EH (cell line): ENCODE measurements around the gene FAM219B.
"Not testable (repeated sequence)": the region's sequence is repeated elsewhere in the genome, so short reads cannot be mapped to it uniquely, and the experiment has no call there.

Experiments
- DNase-seq: peaks from one replicate; pipeline ENCODE4 v3.0.0-alpha.2; 2015; ENCODE audit warnings: low read depth

FAM219B gene

DNA sequence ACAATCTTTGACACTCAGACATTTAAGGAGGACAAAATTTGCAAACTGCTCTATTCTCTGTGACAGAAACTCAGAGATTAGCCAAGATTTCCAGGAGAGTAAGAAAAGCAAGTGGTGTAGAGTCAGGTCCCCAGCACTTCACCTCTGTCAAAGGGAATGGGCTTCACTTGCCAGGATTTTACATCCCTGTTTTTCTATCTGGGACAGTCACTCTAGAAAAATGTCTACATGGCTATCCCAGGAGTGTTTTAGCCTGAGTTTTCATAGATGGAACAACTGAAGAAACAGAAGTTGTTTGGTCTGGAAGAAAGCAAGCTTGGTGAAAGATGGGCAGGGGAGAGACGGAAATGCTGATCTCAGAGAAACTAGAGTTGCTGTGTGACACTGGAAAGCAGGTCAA, 3.0 kb downstream of the FAM219B start:
- DNase-seq = peak; percentile 59

GRCh38 chr15:74902295-74903075, 4.2 kb downstream of the FAM219B start:
- no peak for DNase-seq

GRCh38 chr15:74901612-74902063, 5.0 kb downstream of the FAM219B start:
- peak; percentile 67 for DNase-seq

DNA sequence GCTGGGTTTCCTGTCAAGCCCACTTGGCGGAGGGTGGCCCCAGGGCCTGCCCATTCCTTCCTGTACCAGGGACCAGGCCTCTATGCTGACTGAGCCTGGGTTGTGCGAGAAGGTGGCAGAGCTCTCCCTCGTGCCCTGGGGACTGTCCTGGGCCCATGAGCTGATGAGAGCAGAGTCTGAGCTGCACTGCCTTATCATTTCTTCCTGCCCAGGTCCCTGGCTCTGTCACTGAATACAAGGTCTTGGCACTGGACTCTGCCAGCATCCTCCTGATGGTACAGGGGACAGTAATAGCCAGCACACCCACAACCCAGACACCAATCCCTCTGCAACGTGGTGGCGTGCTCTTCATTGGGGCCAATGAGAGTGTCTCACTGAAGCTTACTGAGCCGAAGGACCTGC, 9.3 kb downstream of the FAM219B start:
- DNase-seq = no peak

- DNase-seq = no peak
These were observed 10.3 kb downstream of the FAM219B start for GRCh38 chr15:74896316-74896715.

GRCh38 chr15:74895830-74896229, 10.8 kb downstream of the FAM219B start:
- no peak for DNase-seq

GRCh38 chr15:74894383-74894782, 12.3 kb downstream of the FAM219B start:
- not testable (repeated sequence) for DNase-seq

- no peak for DNase-seq
These were observed 13.0 kb downstream of the FAM219B start for GRCh38 chr15:74893627-74894026.

DNA sequence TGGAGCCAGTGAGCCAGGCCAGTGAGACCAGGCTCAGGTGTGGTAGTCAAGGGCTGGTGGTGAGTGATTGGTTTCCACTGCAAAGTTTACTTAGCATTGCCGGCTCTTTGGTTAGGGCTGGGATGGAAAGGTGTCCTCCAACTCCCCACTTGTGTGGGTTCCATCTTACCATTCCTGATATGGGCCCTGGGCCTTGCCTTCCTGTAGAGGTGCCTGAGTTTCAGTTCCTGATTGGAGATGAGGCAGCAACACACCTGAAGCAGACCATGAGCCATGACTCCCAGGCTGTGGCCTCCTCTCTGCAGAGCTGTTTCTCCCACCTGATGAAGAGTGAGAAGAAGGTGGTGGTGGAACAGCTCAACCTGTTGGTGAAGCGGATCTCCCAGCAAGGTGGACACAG, 13.7 kb downstream of the FAM219B start:
- DNase-seq = no peak

GRCh38 chr15:74892313-74892712, 14.3 kb downstream of the FAM219B start:
- no peak for DNase-seq

DNA sequence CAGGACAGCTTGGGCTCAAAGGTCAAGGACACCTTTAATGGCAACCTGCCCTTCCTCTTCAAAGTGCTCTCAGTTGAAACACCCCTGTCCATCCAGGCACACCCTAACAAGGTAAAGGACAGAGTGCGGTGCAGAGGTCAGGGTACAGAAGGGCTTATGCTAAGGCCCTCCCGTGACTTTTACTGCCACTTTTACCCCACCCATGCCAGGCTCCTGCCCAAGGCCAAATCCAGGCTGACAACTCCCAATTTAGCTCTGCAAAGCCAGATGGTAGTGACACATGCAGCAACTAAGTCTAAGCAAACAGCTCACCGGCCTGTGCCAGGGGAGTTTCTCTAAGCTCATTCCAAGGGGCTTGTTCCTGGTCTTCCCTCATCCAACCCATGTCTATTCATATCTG, 15.2 kb downstream of the FAM219B start:
- DNase-seq = no peak

- no peak for DNase-seq
These were observed 16.0 kb downstream of the FAM219B start for GRCh38 chr15:74890665-74890960.

GRCh38 chr15:74889883-74890664, 16.6 kb downstream of the FAM219B start, which contains the start of gene MPI:
TSS of gene MPI (plus strand) at chr15:74890042. CDS start at chr15:74890074, 32 bp downstream.
- DNase-seq = peak; percentile 82

DNA sequence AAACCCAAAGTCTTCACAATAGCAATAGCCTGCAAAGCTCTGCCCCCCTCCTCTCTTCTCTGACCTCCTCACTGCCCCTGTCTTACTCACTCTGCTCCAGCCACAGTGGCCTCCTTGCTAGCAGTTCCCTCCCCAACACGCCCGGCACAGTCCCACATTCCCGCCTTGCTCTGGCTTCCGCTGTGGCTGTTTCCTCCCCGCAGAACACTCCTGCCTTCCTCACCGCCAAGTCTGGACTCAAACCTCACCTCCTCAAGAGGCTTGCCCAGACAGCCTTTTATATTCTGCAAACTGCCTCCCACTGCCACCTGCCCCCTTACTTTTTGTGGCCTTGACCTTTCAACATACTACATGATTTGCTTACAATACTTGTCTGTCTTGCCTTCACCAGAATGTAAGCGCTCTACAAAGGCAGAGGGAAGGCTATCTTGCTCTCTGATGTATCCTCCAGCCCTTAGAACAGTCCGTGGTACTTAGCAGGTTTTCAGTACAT, 17.2 kb downstream of the FAM219B start:
- peak; percentile 63 for DNase-seq

- DNase-seq = no peak
These were observed 17.9 kb downstream of the FAM219B start for GRCh38 chr15:74888716-74889115.

DNA sequence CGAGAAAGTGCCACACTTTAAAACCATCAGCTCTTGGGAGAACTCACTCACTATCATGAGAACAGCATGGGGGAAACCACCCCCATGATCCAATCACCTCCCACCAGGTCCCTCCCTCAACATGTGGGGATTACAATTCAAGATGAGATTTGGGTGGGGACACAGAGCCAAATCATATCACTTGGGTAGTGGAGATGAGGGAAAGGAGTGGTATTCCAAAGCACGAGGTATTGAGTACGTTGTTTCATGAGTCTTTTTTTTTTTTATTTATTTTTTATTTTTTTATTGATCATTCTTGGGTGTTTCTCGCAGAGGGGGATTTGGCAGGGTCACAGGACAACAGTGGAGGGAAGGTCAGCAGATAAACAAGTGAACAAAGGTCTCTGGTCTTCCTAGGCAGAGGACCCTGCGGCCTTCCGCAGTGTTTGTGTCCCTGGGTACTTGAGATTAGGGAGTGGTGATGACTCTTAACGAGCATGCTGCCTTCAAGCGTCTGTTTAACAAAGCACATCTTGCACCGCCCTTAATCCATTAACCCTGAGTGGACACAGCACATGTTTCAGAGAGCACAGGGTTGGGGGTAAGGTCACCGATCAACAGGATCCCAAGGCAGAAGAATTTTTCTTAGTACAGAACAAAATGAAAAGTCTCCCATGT, 19.0 kb downstream of the FAM219B start:
- DNase-seq = not testable (repeated sequence)

DNA sequence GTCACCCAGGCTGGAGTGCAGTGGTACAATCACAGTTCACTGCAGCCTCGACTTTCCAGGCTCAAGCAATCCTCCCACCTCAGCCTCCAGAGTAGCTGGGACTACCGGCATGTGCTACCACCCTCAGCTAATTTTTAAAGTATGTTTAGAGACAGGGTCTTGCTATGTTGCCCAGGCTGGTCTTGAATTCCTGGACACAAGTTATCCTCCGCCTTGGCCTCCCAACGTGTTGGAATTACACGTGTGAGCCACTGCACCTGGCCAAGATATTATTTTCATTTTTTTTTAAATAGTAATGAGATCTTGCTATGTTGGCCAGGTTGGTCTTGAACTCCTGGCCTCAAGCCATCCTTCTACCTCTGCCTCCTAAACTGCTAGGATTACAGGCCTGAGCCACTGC, 21.2 kb downstream of the FAM219B start:
- no peak for DNase-seq

- DNase-seq = peak; percentile 42
These were observed 22.0 kb downstream of the FAM219B start for GRCh38 chr15:74884428-74885223.

GRCh38 chr15:74882528-74882927, 24.1 kb downstream of the FAM219B start:
- no peak for DNase-seq

DNA sequence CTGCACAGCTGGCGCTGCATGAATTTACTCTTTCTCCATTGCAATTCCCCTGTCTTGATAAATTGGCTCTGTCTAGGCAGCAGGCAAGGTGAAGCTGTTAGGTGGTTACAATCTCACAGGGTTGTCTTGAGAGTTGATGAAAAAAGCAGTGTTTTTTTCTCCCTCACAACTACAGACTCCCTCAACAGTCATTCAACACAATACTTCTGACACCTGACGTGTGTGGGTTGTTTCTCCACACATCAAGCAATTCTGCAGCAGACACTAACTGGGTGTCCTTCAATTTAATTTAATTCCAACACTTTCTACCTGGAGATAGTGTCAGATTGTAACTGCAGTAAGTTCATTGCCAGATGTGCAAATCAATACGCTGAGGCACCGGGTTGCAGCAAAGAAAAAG, 28.4 kb downstream of the FAM219B start:
- no peak for DNase-seq

DNA sequence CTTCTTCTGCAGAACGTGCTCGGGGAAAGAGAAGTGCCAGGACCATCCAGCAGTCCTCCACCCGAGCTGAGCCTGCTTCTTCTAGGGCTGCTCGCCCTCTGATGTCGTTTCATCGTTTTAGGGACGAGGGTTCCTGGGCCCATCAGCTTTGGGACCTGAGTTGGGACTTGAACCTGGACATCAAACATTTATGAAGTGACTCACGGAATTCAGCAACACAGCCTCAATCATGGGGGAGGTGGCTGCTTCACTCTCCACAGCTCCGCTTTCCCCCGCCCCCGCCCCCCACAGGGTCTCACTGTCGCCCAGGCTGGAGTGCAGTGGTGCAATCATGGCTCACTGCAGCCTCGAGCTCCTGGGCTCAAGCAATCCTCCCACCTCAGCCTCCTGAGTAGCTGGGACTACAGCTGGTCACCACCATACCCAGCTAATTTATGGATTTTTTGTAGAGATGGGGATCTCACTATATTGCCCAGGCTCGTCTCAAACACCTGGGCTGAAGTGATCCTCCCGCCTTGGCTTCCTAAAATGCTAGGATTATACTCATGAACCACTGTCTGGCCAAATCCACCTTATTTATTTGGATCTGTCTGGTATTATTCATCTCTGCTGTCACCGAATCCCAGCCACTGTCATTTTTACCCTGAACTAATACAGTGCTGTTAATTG, 32.8 kb downstream of the FAM219B start:
- peak; percentile 32 for DNase-seq
